Measurements from ENCODE around the gene KNL1.

Gene KNL1

DNA sequence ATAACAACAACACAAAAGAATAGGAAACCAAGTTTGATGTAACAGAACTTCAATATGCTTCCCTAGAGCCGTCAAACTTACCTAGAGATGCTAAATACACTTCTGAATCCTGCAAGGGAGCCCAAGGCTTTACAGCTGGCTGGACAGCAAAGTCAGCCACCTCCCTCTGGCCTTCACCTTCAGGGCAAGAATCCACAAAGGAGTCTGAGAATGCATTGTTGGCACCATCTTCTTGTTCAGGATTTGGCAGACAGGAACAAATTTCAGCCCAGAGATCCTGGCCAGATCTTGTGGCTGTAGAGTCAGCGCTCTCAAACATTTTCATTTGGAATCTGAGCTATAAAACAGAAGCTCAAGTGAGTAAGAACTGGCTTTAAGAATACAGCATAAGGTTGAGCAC lies 31.4 kb upstream of the KNL1 start:
- TF ChIP-seq YY1 (IDR thresholded peaks at IDR 0.05; ENCODE audit: low read depth) (no peak), EGR1 (IDR thresholded peaks at IDR 0.05) (no peak), EP300 (IDR thresholded peaks at IDR 0.05; ENCODE audit: borderline replicate concordance) (no peak)

DNA sequence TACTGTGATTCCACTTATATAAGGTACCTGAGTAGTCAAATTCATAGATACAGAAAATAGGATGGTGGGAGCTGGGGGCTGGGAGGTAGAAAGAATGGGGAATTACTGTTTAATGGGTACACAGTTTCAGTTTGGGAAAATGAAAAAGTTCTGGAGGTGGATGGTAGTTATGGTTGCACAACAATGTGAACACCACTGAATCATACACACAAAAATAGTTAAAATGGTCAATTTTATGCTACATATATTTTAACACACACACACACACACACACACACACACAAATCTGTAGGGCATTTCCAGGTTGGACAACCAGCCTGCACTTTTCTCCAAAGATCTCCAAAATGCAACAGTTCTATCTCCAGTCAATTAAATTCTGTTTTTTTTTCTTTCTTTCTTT lies 30.6 kb upstream of the KNL1 start:
- TF ChIP-seq NFIC (IDR thresholded peaks at IDR 0.05) (no peak), CEBPB (IDR thresholded peaks at IDR 0.05) (no peak), REST (IDR thresholded peaks at IDR 0.05; ENCODE audit: low read depth) (no peak), TAF1 (IDR thresholded peaks at IDR 0.05; ENCODE audit: low read depth) (no peak), FOXM1 (IDR thresholded peaks at IDR 0.05; ENCODE audit: borderline replicate concordance, low read depth) (no peak), EGR1 (IDR thresholded peaks at IDR 0.05) (no peak), CREB1 (IDR thresholded peaks at IDR 0.05; ENCODE audit: low read depth) (no peak), RAD21 (IDR thresholded peaks at IDR 0.05; ENCODE audit: low read depth) (no peak)
- TF ChIP-seq, protein P1, sequence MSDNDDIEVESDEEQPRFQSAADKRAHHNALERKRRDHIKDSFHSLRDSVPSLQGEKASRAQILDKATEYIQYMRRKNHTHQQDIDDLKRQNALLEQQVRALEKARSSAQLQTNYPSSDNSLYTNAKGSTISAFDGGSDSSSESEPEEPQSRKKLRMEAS (IDR thresholded peaks at IDR 0.05), result no peak
- TF ChIP-seq, protein P2, sequence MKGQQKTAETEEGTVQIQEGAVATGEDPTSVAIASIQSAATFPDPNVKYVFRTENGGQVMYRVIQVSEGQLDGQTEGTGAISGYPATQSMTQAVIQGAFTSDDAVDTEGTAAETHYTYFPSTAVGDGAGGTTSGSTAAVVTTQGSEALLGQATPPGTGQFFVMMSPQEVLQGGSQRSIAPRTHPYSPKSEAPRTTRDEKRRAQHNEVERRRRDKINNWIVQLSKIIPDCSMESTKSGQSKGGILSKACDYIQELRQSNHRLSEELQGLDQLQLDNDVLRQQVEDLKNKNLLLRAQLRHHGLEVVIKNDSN (IDR thresholded peaks at IDR 0.05), result no peak

DNA sequence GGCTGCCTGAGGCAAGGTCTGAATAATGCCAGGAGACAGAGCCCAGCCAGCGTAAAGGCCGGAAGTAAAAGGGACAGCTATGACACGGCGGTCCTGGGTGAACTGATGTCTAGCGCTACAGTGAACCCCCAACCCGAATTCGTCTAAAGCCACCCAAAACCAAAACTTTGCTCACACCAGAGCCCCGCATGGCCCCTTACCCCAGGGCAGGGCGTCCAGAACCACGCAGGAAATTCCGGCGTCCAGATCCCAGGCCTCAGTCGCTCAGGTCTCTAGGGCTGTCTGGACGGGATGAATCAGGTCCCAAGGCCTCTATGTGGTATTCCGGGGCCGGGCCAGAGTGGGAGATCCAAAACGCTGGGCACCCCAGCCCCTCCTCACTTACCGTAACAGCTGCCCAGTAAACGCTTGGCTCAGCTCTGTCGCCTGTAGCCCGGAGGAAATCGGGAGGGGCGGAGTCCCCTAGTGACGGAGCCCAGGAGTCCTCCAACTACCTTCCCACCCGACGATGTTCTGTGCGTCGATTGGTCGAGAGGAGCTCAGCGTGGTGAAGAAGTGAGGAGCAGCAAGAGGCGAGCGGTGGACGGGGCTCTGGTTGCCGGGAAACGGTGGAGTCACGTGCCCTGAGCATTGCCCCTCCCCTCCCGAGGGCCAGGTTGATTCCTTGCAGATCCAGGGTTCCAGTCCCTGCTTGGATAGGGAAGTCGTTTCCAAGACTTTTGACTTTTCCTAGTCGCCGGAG lies 29.3 kb upstream of the KNL1 start, which contains the start of gene CCDC32:
CCDC32 (minus strand) TSS at position 452 of the 742 bp plus-strand sequence. CDS start 2,027 bp downstream, outside the sequence.
- TF ChIP-seq TCF12 (IDR thresholded peaks at IDR 0.05; ENCODE audit: low read depth) (no peak), CREB1 (IDR thresholded peaks at IDR 0.05; ENCODE audit: low read depth) (peak; percentile 58; the same call in 1 of the 2 replicates), NFIC (IDR thresholded peaks at IDR 0.05) (no peak), ZBTB7A (IDR thresholded peaks at IDR 0.05; ENCODE audit: low read depth) (no peak), TEAD4 (IDR thresholded peaks at IDR 0.05) (no peak), FOXM1 (IDR thresholded peaks at IDR 0.05; ENCODE audit: borderline replicate concordance, low read depth) (no peak), EP300 (IDR thresholded peaks at IDR 0.05; ENCODE audit: borderline replicate concordance) (no peak), YY1 (IDR thresholded peaks at IDR 0.05; ENCODE audit: low read depth) (no peak), RAD21 (IDR thresholded peaks at IDR 0.05; ENCODE audit: low read depth) (no peak)
- TF ChIP-seq, protein P2 (IDR thresholded peaks at IDR 0.05), result peak; percentile 99
- TF ChIP-seq, protein P1 (IDR thresholded peaks at IDR 0.05), result peak; percentile 84

DNA sequence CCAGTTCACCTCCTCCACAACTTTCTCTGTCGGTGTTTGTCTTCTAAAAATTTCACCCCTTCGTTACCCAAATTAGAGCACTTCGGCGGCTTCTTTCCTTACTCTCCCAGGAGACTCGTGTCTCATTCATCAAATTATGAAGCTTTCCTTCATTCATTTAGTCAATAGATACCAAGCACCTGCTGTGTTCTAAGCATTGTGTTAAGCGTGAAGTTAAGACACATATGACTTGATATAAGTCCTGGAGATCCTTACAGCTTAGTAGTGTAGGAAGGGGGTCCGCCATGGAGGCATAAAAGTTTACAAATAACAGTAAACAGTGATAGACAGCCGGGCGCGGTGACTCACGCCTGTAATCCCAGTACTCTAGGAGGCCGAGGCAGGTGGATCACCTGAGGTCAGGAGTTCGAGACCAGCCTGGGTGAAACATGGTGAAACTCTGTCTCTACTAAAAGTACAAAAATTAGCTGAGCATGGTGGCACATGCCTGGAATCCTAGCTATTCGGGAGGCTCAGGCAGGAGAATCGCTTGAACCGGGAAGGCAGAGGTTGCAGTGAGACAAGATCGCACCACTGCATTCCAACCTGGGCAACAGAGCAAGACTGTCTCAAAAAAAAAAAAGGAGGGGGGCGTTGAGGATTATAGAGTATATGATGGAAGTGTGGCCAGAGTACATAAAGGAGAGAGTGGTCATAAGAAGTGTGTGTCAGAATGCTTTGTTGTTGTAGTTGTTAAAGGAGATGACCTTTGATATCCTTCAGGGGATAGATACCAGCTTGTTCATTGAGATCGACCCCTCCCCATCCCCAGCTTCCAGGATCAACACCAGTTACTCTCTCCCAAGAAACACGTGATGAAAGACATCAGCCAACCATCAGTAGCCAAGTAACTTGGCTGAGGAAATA lies 28.5 kb upstream of the KNL1 start:
- no peak for TF ChIP-seq ZBTB7A (IDR thresholded peaks at IDR 0.05; ENCODE audit: low read depth)

DNA sequence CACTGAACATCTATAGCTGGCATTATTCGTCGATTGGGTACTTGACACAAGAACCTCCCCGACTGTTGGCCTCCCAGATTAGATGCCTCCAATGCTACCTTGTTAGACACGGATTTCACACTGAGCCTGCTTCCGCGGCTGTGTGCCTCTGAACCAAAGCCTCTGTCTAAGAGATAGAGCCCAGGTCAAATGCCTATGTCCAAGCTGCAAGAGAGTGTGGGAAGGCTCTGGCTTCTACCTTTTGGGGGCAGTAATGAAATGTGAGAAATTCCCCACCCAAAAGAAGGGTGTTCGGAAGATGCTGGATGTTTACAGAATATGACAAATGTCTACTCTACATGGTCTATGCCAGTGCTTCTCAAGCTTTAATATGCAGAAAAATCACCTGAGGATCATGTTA lies 26.9 kb upstream of the KNL1 start:
- TF ChIP-seq RAD21 (IDR thresholded peaks at IDR 0.05; ENCODE audit: low read depth), result peak; percentile 34; the same call in 1 of the 2 replicates
- no peak for TF ChIP-seq YY1 (IDR thresholded peaks at IDR 0.05; ENCODE audit: low read depth)
- no peak for TF ChIP-seq FOXM1 (IDR thresholded peaks at IDR 0.05; ENCODE audit: borderline replicate concordance, low read depth)

DNA sequence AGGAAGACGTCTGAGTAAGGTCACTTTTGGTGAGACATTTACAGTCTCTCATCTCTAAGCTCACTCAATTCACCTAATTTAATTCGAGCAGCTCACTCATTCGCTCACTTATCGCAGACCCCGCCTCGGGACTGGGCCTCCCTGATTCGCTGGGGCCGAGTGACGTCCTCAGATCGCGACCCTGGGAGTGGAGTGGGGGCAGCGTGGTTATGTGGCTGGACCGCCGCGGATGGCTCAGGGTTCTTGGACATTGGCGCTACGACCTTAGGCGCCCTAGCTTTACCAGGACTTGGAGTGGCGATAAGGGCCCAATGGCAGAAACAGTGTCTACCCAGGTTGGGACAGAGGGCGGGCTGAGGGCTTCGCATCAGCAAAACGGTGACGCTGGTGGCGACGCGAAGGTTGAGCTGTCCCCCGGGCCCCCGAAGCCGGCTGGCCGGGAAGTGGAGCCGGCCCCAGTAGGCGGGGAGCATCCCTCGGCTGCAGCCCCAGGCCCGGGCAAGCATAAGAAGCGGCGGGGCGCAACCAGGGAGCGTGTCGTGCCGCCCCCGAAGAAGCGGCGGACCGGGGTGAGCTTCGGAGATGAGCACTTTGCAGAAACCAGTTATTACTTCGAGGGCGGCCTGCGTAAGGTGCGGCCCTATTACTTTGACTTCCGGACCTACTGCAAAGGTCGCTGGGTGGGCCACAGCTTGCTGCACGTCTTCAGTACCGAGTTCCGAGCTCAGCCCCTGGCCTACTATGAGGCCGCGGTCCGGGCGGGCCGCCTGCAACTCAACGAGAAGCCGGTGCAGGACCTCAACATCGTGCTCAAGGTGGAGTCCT lies 24.7 kb upstream of the KNL1 start, which contains the start of gene RPUSD2:
RPUSD2 (plus strand) TSS at position 171 of the 825 bp plus-strand sequence; CDS start at position 210, 39 bp downstream.
- TF ChIP-seq NFIC (IDR thresholded peaks at IDR 0.05) (no peak), CREB1 (IDR thresholded peaks at IDR 0.05; ENCODE audit: low read depth) (peak; percentile 94), EGR1 (IDR thresholded peaks at IDR 0.05) (no peak), TCF12 (IDR thresholded peaks at IDR 0.05; ENCODE audit: low read depth) (peak; percentile 41; the same call in 1 of the 2 replicates), RAD21 (IDR thresholded peaks at IDR 0.05; ENCODE audit: low read depth) (no peak), TEAD4 (IDR thresholded peaks at IDR 0.05) (no peak), CEBPB (IDR thresholded peaks at IDR 0.05) (no peak), REST (IDR thresholded peaks at IDR 0.05; ENCODE audit: low read depth) (no peak), TAF1 (IDR thresholded peaks at IDR 0.05; ENCODE audit: low read depth) (peak; percentile 89), ZBTB7A (IDR thresholded peaks at IDR 0.05; ENCODE audit: low read depth) (no peak), YY1 (IDR thresholded peaks at IDR 0.05; ENCODE audit: low read depth) (0 out of 2 replicates have a peak, but pooled peaks have one; percentile 47), EP300 (IDR thresholded peaks at IDR 0.05; ENCODE audit: borderline replicate concordance) (no peak), FOXM1 (IDR thresholded peaks at IDR 0.05; ENCODE audit: borderline replicate concordance, low read depth) (no peak)
- TF ChIP-seq, protein P1 (IDR thresholded peaks at IDR 0.05), result peak; percentile 96
- TF ChIP-seq, protein P2 (IDR thresholded peaks at IDR 0.05), result no peak
